Measurements from ENCODE around the gene F2RL1.
A peak's percentile ranks its signal among the peaks of the same experiment; 100 is the strongest.
"Not testable (repeated sequence)": the region's sequence is repeated elsewhere in the genome, so short reads cannot be mapped to it uniquely, and the experiment has no call there.

Gene F2RL1, protein sequence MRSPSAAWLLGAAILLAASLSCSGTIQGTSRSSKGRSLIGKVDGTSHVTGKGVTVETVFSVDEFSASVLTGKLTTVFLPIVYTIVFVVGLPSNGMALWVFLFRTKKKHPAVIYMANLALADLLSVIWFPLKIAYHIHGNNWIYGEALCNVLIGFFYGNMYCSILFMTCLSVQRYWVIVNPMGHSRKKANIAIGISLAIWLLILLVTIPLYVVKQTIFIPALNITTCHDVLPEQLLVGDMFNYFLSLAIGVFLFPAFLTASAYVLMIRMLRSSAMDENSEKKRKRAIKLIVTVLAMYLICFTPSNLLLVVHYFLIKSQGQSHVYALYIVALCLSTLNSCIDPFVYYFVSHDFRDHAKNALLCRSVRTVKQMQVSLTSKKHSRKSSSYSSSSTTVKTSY

DNA sequence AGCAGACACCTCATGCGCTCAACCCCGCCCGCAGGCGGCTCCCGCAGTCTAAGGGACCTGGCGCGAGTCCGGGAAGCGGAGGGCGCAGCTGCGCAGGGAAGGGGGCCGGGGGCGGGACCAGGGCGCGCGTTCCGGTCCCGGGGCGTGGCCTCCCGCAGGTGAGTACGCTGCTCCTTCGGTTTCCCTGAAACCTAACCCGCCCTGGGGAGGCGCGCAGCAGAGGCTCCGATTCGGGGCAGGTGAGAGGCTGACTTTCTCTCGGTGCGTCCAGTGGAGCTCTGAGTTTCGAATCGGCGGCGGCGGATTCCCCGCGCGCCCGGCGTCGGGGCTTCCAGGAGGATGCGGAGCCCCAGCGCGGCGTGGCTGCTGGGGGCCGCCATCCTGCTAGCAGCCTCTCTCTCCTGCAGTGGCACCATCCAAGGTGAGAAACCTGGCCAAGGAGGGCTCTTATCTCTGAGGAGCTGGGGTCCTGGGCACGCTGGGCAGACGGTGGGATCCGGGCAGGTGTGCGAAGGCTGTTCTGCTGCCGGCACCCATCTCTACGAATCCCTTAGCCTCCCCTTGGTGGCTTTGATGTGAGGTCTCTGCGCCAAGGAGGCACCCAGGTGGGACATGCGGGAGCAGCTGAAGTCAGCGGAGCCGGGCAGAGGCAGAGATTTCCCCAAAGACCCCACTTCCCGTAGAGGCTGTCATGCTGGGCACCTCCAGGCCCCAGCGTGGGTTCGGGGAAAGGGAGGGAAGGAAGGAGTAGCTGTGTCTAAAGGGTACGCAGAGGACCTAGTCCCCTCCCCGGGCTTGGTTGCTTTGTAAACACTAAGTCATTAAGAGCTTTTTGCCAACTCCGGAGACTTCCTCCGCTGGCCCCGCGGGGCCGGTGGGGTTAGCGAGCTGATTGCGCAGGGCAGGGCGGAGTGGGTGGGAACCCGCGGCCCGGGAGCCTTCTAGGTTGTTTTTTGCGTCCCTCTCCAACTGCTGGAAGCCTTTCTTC, at the start of gene F2RL1:
F2RL1 (plus strand) TSS at position 187 of the 988 bp plus-strand sequence; CDS start at position 340, 153 bp downstream.
- DNase-seq (ENCODE audit: low spot score): peak; percentile 74

DNA sequence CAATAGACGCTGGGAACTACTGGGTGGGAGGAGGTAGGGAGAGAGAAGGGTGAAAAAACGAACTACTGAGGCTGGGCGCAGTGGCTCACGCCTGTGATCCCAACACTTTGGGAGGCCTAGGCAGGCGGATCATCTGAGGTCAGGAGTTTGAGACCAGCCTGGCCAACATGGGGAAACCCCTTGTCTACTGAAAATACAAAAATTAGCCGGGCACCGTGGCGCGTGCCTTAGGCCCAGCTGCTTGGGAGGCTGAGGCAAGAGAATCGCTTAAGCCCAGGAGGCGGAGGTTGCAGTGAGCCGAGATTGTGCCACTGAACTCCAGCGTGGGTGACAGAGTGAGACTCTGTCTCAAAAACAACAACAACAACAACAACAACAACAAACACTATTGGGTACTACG, 47.8 kb upstream of the F2RL1 start:
- DNase-seq (ENCODE audit: low spot score): not testable (repeated sequence)

DNA sequence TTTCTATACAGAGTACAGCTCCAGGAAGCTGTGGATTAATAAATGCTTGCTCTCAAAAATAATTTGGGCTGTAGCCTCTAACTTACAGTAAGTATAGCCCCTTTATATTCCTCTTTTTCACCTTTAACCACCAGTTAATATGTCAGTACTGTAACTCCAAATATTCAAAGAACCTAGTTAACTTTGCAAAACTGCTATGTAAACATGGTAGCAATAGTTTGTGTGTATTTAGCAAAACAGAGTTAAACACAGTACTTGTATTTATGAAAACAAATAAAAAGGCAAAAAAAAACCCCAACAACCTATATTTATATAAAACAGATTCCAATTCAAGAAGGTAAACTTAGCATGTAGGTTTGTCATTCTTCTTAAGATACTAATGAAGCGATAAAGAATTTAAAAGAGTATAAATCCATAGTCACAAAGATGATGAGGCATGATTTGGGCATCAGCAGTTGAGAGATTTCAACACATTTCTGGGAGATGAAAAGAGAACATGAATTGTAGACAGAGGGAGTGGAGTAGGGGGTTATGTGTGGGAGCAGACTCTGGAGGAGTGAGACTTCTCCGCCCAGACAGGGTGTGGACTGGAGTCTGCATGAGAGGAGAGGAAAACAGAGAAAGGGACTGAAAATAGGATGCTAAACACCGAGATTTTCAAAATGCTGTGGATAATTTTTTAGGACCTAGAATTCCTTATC, 47.0 kb upstream of the F2RL1 start:
- no peak for DNase-seq (ENCODE audit: low spot score)

DNA sequence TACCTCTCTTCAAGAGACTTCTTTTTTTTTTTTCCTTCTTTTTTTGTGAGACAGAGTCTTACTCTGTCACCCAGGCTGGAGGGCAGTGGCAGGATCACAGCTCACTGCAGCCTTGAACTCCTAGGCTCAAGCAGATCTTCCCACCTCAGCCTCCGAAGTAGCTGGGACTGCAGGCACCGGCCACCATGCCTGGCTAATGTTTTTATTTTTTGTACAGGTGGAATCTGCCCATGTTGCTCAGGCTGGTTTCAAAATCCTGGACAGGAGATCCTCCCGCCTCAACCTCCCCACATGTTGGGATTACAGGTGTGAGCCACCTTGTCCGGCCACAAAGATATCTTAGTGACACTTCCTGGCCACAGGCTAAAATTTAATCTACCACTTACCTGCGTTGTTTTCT, 42.9 kb upstream of the F2RL1 start:
- DNase-seq (ENCODE audit: low spot score): no peak

DNA sequence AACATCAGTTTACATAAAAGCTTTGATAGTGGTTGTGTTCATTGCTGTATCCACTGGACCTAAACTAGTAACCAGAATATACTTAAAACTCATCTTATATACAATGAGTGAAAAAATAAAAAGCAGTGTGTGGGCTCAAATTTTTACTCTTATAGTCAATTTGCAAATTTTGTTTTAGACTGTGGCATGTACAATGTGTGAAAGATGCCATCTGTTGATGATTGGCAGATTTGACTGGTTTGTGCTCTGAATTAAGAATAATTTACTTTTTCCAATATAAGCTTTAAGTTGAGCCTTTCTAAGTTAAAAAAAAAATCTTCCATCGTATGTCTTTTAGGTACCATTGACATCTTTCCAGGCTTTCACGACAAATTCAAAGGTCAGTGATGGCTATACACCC, 42.4 kb upstream of the F2RL1 start:
- DNase-seq (ENCODE audit: low spot score): no peak

DNA sequence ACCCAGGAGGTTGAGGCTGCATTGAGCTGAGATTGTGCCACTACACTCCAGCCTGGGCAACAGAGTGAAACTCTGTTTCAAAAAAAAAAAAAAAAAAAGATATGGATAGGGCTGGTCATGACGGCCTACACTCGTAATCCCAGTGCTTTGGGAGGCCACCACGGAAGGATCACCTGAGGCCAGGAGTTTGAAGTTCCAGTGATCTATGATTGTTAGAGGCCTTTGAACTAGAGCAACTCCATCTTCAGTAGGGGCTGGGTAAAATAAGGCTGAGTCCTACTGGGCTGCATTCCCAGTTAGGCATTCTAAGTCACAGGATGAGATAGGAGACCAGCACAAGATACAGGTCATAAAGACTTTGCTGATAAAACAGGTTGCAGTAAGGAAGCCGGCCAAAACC, 38.2 kb upstream of the F2RL1 start:
- DNase-seq (ENCODE audit: low spot score): not testable (repeated sequence)

DNA sequence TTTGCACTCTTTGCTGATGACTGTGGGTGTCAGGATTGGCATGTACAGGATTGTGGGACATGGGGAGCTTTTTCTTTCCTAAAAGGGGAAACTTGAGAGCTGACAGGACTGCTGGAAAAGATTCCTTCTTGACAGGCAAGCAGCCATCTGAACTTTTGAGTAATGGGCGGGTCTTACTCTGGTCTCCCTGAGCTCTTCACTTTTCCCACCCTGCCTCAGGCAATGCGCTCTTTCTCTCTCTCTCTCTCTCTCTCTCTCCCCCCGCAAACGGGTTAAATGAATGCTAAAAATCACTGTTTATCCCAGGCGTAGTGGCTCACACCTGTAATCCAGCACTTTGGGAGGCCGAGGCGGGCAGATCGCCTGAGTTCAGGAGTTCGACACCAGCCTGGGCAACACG, 37.1 kb upstream of the F2RL1 start:
- DNase-seq (ENCODE audit: low spot score): no peak

DNA sequence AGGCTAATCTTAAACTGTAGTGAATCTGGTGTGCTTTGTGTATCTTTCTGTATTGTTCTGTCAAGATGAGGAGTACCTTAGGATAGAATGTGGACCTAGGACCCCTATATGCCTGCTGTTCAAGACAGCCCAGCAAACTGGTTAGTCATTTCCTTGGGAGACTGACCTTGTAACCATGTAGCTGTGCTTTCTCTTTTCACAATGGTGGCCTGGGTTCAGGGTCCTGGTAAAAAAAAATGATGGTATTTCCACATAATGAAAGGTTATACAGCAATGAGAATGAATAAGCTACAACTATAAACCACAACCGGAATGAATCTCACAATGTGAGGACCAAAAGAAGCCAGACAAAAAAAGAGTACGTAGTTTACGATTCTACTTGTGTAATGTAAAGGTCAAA, 36.4 kb upstream of the F2RL1 start:
- DNase-seq (ENCODE audit: low spot score): no peak

DNA sequence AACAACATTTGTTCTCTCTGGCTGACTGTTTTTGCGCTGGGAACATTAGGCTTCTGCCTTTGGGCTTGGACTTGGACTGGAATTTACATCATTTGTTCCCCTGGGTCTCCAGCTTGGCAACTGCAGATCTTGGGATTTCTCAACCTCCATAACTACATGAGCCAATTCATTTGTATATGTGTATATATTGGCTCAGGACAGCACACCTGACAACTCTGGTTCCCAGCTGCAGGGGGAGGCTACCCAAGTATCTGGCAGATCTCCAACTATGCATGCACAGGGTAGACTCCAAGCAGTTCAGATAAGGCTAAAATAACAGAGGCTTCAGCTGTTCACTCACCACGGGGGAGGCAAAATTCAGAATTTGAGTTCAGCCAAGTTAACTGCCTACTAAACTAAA, 31.6 kb upstream of the F2RL1 start:
- peak; percentile 33 for DNase-seq (ENCODE audit: low spot score)

DNA sequence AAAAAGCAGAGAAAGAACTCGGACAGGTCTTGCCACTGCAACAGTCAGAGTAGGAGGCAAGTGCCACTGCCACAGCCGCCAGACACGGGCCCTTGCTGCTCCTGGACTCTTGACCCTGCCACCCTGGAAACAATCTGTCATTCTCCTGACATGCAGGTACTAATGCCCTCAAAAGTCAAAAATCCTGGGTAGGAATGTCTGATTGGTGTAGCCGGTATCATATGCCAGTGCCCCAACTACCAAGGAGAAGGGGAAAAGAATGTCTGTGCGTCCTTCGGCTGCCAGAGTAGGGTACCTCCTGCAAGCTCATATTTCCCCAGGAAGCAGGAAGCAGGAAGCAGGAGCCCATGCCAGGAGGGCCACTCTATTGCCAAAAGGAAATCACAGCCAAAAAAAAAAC, 30.5 kb upstream of the F2RL1 start:
- no peak for DNase-seq (ENCODE audit: low spot score)

DNA sequence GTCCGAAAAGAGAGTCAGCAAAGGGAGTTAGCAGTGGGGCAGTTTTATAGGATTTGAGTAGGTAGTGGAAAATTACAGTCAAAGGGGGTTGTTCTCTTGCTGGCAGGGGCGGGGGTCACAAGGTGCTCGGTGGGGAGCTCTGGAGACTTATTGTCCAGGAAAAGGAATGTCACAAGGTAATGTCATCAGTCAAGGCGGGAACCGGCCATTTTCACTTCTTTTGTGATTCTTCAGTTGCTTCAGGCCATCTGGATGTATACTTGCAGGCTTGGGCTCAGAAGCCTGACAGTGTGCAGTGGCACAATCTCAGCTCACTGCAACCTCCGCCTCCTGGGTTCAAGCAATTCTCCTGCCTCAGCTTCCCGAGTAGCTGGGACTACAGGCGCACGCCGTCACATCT, 29.6 kb upstream of the F2RL1 start:
- not testable (repeated sequence) for DNase-seq (ENCODE audit: low spot score)

DNA sequence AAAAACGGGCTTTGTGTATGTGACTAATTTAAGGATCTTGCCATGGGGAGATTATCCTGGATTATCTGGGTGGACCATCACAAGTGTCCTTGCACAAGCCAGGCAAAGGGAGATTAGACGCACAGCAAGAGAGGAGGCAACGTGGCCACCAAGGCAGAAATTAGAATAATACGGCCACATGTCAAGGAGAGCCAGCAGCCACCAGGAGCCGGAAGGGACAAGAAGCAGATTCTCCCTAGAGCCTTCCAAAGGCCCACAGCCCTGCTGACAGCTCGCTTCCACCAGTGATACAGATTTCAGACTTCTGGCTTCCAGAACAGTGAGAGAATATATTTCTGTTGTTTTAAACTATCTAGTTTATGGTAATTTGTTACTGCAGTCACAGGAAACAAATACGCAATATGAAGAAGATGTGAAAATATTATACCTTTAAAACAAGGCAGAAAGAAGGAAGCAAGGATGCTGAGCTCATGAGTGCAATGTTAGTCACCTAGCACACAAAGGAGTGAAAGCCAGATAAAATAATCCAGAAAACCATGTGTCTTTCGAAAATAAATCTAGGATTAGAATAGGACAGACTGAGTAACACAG, 28.7 kb upstream of the F2RL1 start:
- no peak for DNase-seq (ENCODE audit: low spot score)

DNA sequence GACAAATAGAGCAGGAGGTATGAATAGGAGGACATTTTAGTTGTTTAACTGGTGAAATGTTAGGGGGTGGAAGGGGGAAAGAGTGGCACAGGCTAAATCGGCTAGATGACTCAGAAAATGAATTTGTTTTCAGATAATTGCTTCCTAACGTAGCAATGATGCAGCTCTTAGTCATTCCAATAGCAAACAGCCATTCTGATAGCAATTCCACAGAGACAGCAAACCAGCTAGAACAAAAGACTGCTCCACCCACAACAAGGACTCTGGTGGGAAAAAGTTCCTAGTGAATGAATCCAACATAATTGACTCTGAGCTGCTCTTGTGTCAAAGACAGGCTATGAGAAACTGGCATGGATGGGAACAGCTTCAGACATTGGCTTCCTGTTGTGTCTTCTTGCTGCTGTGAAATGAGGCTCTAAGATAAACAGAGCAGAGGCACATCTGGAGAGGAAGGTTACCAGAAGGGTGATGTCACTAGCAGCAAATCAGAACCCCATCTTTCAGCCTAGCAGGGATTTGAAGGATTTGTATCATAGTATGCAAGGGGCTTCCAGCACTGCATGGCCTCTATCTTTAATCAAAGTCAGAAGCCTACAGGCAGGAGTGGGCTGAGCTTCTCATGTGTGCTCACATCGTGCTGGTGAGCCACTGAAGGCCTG, 28.1 kb upstream of the F2RL1 start:
- DNase-seq (ENCODE audit: low spot score): no peak

DNA sequence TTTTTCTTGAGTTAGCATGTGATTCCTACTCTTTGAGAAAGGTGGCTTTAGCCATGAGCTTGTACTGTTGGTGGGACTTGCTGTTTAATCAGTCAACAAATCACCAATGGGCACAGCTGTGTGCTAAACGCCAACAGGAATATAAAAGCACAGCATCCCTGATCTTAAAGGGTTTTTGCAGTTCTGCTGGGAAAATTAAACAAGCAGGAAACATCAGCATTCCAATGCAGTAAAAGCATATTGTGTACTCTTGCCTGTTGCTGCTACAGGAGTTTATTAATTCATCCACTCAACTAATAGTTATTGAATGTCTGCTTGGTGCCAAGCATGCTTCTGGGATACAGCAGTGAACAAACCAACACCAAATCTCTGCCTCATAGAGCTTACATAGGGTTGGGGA, 27.4 kb upstream of the F2RL1 start:
- DNase-seq (ENCODE audit: low spot score): no peak

DNA sequence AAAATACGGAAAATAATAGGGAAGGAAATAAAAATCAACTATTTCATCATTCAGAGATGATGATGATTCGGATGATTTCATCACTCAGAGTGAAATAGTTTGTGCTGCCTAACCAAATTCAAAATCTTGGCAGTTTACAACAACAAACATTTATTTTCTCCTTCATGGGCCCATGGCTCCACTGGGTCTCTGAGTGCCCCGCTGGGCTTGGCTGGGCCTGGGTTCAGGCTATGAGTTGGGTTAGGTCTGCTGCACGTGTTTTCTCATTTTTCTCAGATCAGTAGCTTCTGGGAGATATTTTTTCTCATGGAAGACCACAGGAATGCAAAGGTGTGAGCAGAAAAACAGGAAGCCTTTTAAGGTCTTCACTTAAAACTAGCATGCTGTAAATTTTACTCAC, 24.0 kb upstream of the F2RL1 start:
- no peak for DNase-seq (ENCODE audit: low spot score)

DNA sequence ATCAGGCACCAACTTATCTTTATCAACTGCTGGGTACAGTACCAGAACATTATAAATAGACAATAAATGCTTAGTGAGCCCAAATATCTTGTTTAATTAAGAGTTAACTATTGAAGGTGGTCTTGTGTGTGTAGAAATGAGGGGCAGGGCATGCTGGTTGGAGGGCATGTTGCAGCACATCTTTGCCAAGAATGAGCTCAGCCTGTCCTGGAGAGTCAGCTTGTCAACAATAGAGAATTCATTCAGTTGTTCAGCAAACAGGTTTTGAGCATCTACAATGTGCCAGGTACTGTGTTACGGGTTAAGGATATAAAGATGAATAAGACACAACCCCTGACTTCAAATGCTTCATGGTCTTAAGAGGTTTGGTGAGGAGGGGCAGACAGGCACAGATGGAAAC, 19.2 kb upstream of the F2RL1 start:
- DNase-seq (ENCODE audit: low spot score): no peak

DNA sequence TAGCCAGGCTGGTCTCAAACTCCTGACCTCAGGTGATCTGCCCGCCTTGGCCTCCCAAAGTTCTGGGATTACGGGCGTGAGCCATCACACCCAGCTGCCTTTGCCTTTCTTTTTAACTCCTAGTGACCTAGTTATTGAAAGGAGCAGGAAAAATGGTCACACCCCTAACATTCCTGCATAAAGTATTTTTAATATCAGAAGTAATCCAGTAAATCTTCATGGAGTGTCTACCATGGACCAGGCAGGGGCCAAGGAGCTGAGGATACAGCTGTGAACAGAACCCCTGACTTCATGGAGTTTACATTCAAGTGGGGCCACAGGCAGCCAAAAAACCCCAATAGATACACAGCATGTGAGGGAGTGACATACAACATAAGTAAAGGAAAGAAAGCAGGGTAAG, 18.3 kb upstream of the F2RL1 start:
- DNase-seq (ENCODE audit: low spot score): no peak

DNA sequence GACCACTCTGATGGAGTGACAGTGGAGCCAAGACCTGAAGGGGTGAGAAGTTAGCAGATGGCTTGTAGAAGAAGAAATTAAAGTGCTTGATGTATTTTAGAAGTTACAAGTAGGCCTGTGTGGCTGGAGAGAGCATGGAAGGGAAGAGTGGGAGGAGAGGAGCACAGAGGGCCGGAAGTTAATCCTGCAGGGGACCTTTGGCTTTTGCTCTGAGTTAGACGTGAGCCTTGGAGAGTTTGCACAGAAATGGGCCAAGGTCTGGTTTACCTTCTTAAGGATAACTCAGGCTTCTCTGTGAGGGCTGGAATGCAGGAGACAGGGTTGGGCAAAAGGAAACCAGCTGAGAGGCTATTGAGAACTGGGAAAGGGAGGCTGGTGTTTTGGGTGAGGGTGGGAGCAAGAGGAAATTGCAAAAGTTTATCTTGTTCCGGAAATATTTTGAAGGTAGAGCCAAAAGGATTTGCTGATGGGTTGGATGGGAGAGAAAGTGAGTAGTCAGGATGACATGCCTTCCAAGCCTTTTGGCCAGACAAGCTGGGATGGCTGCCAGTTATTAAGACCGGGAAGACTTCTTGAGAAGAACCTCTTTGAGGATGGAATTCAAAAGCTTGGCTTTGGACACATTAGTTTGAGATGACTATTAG, 17.5 kb upstream of the F2RL1 start:
- no peak for DNase-seq (ENCODE audit: low spot score)

DNA sequence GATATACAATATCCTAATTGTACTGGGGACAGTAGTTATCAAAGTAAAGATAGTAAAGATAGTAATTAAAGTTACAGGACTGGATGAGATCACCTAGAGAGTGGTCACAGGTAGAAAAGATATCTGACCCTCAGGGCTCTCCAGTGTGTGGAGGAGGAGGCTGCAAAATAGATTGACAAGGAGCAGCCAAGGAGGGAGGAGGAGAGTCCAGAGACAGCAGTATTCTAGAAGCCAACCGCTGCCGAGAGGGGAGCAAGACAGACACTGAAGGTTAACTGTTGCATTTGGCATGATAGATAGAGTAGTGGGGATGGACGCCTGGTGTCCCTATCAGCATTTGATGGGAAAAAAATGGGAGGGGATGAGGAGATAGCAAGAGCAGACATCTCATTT, 17.0 kb upstream of the F2RL1 start:
- no peak for DNase-seq (ENCODE audit: low spot score)

DNA sequence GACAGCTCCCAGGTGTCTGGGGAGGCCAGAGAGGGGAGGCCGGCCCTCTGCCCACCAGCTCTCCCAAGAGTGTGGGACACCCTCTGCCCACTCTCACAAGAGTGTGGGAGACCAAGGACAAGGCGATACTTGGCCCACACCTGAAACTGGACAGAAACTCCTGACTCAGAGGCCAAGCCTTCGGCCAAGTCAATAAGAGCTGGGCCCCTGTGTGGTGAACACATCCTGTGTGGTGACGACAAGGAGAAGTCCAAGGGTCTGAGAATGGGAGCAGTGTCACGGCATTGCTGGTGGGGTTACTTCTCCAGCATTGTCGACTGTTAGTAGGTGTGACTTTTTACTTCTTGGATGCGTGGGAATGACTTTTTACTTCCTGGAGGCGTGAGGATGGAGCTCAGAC, 14.6 kb upstream of the F2RL1 start:
- no peak for DNase-seq (ENCODE audit: low spot score)
